K562 (cell line): Measurements from ENCODE around the gene KCNH2. TPM values are rescaled to one million over a fixed set of nuclear protein-coding genes. Genes with fewer than 3 reads are reported as not detected.
A peak's percentile ranks its signal among the peaks of the same experiment; 100 is the strongest.

ENCODE experiments used
- ATAC-seq: fragments of 200-7000 bp; cut with Tn5 transposase; 3 replicates; pipeline ENCODE4 v1.9.1; 2020; ENCODE audit warnings: moderate library complexity
- BruUV-seq: library from RNA; stranded (reverse); fragments of 400-500 nt; replicated peaks from 2 replicates; lab custom pipeline; 2021; lab: Mats Ljungman, UMichigan
- CTCF ChIA-PET: fragments of 300-600 bp; formaldehyde crosslinking; extraction: SDS; loops from one replicate; lab custom pipeline; 2021; ENCODE audit warnings: low intra/inter-chr PET ratio; lab: Yijun Ruan, JAX
- POLR2A ChIA-PET: fragments of 300-600, 350-650 bp; sonication (Branson Sonifier 250); formaldehyde crosslinking; extraction: SDS; loops from one replicate; lab custom pipeline; 2021; ENCODE audit warnings: antibody characterized with exemption, inconsistent platforms; lab: Yijun Ruan, JAX
- DNase-seq, 4 experiments: peaks; one replicate each; pipeline versions ENCODE4 v3.0.0 to v3.0.0-alpha.2; 2011 to 2018; ENCODE audit warnings: low spot score in 3 of 4, mixed read lengths in 3 of 4; ENCODE audit errors: extremely low read depth in 1 of 4
- FAIRE-seq: peaks from 2 replicates; lab custom pipeline; 2011; peaks lifted over from hg19 to GRCh38; lab: Jason Lieb, UNC
- H2AFZ ChIP-seq: 2 replicates; pipeline ENCODE4 v1.6.0; 2011; ENCODE audit warnings: low read depth, low read length, control low read depth, inconsistent platforms
- H3K27ac ChIP-seq: fragments of 200-600 bp; 3 replicates; pipeline ENCODE4 v1.8.0; 2011; ENCODE audit warnings: low read depth, mild to moderate bottlenecking, control low read depth, inconsistent platforms, low read length, moderate library complexity, mixed read lengths; ENCODE audit errors: extremely low read depth
- H3K27me3 ChIP-seq, 2 experiments: fragments of 300-600 bp in 1 of 2; 2 replicates in 1 of 2; 3 replicates in 1 of 2; pipeline versions ENCODE4 v1.6.0 to v1.8.0; 2011; ENCODE audit warnings: inconsistent platforms in 2 of 2, low read length in 2 of 2, mild to moderate bottlenecking in 1 of 2, mixed read lengths in 1 of 2, moderate library complexity in 1 of 2; ENCODE audit not compliant: control insufficient read depth in 2 of 2, insufficient read depth in 2 of 2
- H3K36me3 ChIP-seq: fragments of 300-600 bp; 3 replicates; pipeline ENCODE4 v1.8.0; 2011; ENCODE audit warnings: mild to moderate bottlenecking, low read length, inconsistent platforms; ENCODE audit not compliant: control insufficient read depth, insufficient read depth
- H3K4me1 ChIP-seq, 2 experiments: fragments of 200-600 bp in 1 of 2; replicated peaks in 1 of 2; 2 replicates in 1 of 2; 3 replicates in 1 of 2; pipeline versions ENCODE4 v1.5.1 to v1.8.0; 2011; ENCODE audit warnings: inconsistent platforms in 2 of 2, low read length in 2 of 2, mild to moderate bottlenecking in 1 of 2, mixed read lengths in 1 of 2, moderate library complexity in 1 of 2; ENCODE audit not compliant: control insufficient read depth in 2 of 2, insufficient read depth in 2 of 2
- H3K4me2 ChIP-seq: 2 replicates; pipeline ENCODE4 v1.6.1; 2011; ENCODE audit warnings: low read length, control low read depth, inconsistent platforms, mixed read lengths; ENCODE audit not compliant: insufficient read depth
- H3K4me3 ChIP-seq: fragments of 200-600 bp; sonication (generic), shearing (Covaris generic); 2 replicates; pipeline ENCODE4 v1.5.1; 2016; ENCODE audit warnings: control low read depth, inconsistent platforms
- H3K79me2 ChIP-seq: fragments of 200-600 bp; 3 replicates; pipeline ENCODE4 v1.8.0; 2011; ENCODE audit warnings: low read length, inconsistent platforms; ENCODE audit not compliant: control insufficient read depth, insufficient read depth
- H3K9ac ChIP-seq, 2 experiments: 2 replicates each; pipeline versions ENCODE4 v1.6.0 to v1.6.1; 2011; ENCODE audit warnings: low read depth in 2 of 2, low read length in 2 of 2, control low read depth in 1 of 2, inconsistent platforms in 1 of 2, mild to moderate bottlenecking in 1 of 2, mixed read lengths in 1 of 2; ENCODE audit not compliant: insufficient read depth in 1 of 2
- H3K9me1 ChIP-seq: one replicate; pipeline ENCODE4 v1.6.0; 2011; ENCODE audit warnings: inconsistent platforms, mild to moderate bottlenecking, low read length, moderate library complexity; ENCODE audit not compliant: control insufficient read depth, insufficient read depth
- H3K9me3 ChIP-seq: replicated peaks from 2 replicates; pipeline ENCODE4 v1.5.1; 2011; ENCODE audit warnings: low read depth, low read length, inconsistent platforms; ENCODE audit not compliant: control insufficient read depth, insufficient read depth
- H4K20me1 ChIP-seq: replicated peaks from 2 replicates; pipeline ENCODE4 v1.6.1; 2011; ENCODE audit warnings: low read length, inconsistent platforms, mixed read lengths; ENCODE audit not compliant: control insufficient read depth, insufficient read depth
- CAMTA2 ChIP-seq: fragments of 250-450 bp; sonication (Bioruptor Pico); conservative IDR thresholded peaks from 2 replicates; pipeline ENCODE4 v1.5.1; 2022
- CBFA2T3 ChIP-seq: fragments of 450-650 bp; IDR thresholded peaks from 2 replicates; pipeline ENCODE4 v1.6.1; 2017
- GTF2E2 ChIP-seq: fragments of 200-800 bp; sonication (Bioruptor generic); IDR thresholded peaks from 2 replicates; pipeline ENCODE4 v1.6.1; 2016; ENCODE audit warnings: missing genetic modification characterization, missing compliant biosample characterization
- JUND ChIP-seq, 2 experiments: IDR thresholded peaks; 2 replicates in 1 of 2; 3 replicates in 1 of 2; pipeline ENCODE4 v1.6.1; 2011; ENCODE audit warnings: borderline replicate concordance in 2 of 2, low read depth in 2 of 2, low read length in 2 of 2, improper control_type of control experiment in 1 of 2, missing biosample characterization in 1 of 2, missing genetic modification characterization in 1 of 2, missing genetic modification reagents in 1 of 2
- MBD1 ChIP-seq: fragments of 250-450 bp; sonication (Bioruptor Pico); IDR thresholded peaks from 2 replicates; pipeline ENCODE4 v1.8.0; 2022; ENCODE audit warnings: inconsistent platforms
- MEIS2 ChIP-seq: fragments of 450-650 bp; IDR thresholded peaks from 2 replicates; pipeline ENCODE4 v1.6.1; 2014; ENCODE audit warnings: mild to moderate bottlenecking; ENCODE audit not compliant: partially characterized antibody
- MNT ChIP-seq, 2 experiments: fragments of 450-650 bp; conservative IDR thresholded peaks; 2 replicates each; pipeline ENCODE4 v1.6.1; 2017; ENCODE audit warnings: mild to moderate bottlenecking in 2 of 2, moderate library complexity in 2 of 2
- MTA1 ChIP-seq: fragments of 450-650 bp; IDR thresholded peaks from 2 replicates; pipeline ENCODE4 v1.6.1; 2017; ENCODE audit warnings: borderline replicate concordance
- PPARD ChIP-seq: fragments of 250-450 bp; sonication (Bioruptor Pico); IDR thresholded peaks from 2 replicates; pipeline ENCODE4 v1.8.0; 2022; ENCODE audit warnings: inconsistent platforms, mild to moderate bottlenecking, moderate library complexity
- RBFOX2 ChIP-seq: fragments of 200-400 bp; formaldehyde crosslinking; IDR thresholded peaks from 2 replicates; pipeline ENCODE4 v1.6.1; 2017; ENCODE audit warnings: low read depth, mild to moderate bottlenecking, low read length, moderate library complexity
- RBM14 ChIP-seq: fragments of 200-400 bp; formaldehyde crosslinking; IDR thresholded peaks from 2 replicates; pipeline ENCODE4 v1.6.1; 2018; ENCODE audit warnings: low read depth, mild to moderate bottlenecking, low read length, moderate library complexity, borderline replicate concordance; ENCODE audit not compliant: insufficient read depth
- RHOXF2B ChIP-seq: fragments of 250-450 bp; sonication (Bioruptor Pico); conservative IDR thresholded peaks from 2 replicates; pipeline ENCODE4 v1.5.1; 2021
- THRB ChIP-seq: fragments of 450-650 bp; formaldehyde crosslinking; conservative IDR thresholded peaks from 2 replicates; pipeline ENCODE4 v1.4.0; 2022; ENCODE audit warnings: mild to moderate bottlenecking, missing genetic modification characterization
- TRIM24 ChIP-seq, 2 experiments: fragments of 450-650 bp; IDR thresholded peaks; 2 replicates each; pipeline ENCODE4 v1.6.1; 2016
- ZNF277 ChIP-seq: fragments of 250-450 bp; sonication (Bioruptor Pico); IDR thresholded peaks from 2 replicates; pipeline ENCODE4 v1.8.0; 2022; ENCODE audit warnings: inconsistent platforms, mild to moderate bottlenecking, moderate library complexity, borderline replicate concordance
- WGBS: fragments of 100-300 bp; shearing (Covaris generic); methylation state at CpG from one replicate; pipeline ENCODE4 v1.1.6; 2016; ENCODE audit warnings: low coverage, mixed read lengths; ENCODE audit not compliant: insufficient coverage; ENCODE audit errors: missing lambda C conversion rate; 5-methylcytosine and 5-hydroxymethylcytosine counted together
- in situ Hi-C: fragments of 300-500 bp; cut with MboI; formaldehyde crosslinking; loops from 4 replicates; pipeline ENCODE4 v1.15.0; 2018; ENCODE audit warnings: inconsistent platforms, mixed read lengths
- intact Hi-C: fragments of 100-400 bp; cut with micrococcal nuclease; formaldehyde crosslinking; loops from 2 replicates; pipeline ENCODE4 v1.14.2; 2022
- polyA plus RNA-seq, 8 experiments: library from polyadenylated mRNA; depleted of rRNA in 4 of 8; stranded (reverse) in 5 of 8; unstranded in 3 of 8; fragments of >200 nt; fragmentation: Nextera tagmentation in 2 of 8; fragmentation: Illumina TruSeq in 1 of 8; extraction: Ambion mirVana in 2 of 8; extraction: Trizol in 1 of 8; gene quantifications; 2 replicates each; pipeline versions ENCODE4 v1.2.1 to v1.2.3, GENCODE V29; 2011 to 2014; ENCODE audit warnings: inconsistent platforms in 1 of 8, missing spikeins in 1 of 8
- total RNA-seq, 7 experiments: library from RNA; depleted of rRNA in 6 of 7; stranded (reverse); fragments of >200 nt in 6 of 7; fragmentation: Illumina TruSeq in 2 of 7; extraction: Trizol in 2 of 7; gene quantifications; 2 replicates each; pipeline versions ENCODE4 v1.2.1 to v1.2.3, GENCODE V29; 2011 to 2021; ENCODE audit warnings: low replicate concordance in 1 of 7

KCNH2 gene
- total and polyA plus RNA-seq, 9 of the 15 experiments (the other 6 are each of a cell fraction or from before 2014, with no cell fraction given), result 18.1 to 368 (median 218) TPM

GRCh38 chr7:150928541-150928940 is 49.6 kb downstream of the KCNH2 start:
- Histone ChIP-seq H3K27me3 (no peaks in the 10 kb centered on the region), H3K27ac (no peak overlapping the region), H3K4me3 (no peak overlapping the region), H3K9me1 (no peaks in the 10 kb centered on the region), H3K9me3 (no peaks in the 10 kb centered on the region), H3K36me3 (no peaks in the 10 kb centered on the region), H4K20me1 (no peaks in the 10 kb centered on the region), H3K79me2 (no peaks in the 10 kb centered on the region), H3K4me1 (peaks cover 12 to 36% of the 10 kb centered on the region in 2 experiments), H2AFZ (no peak overlapping the region), H3K4me2 (no peak overlapping the region), H3K9ac (no peak overlapping the region)
- ATAC-seq (0 out of 3 replicates have a peak, but pooled peaks have one; percentile 2), FAIRE-seq (no peak), DNase-seq (peak in 1 of 4 experiments; percentile 17)
- in situ Hi-C loops (no loop called here), intact Hi-C loops (loop anchor here (2.0 kb wide), 1 partner anchor 28 kb away; no protein-coding TSS in a partner anchor)
- TF ChIP-seq RBM14 (no peak), THRB (no peak), MBD1 (CRISPR knock-in tag) (peak; percentile 53; the same call in 1 of the 2 replicates), ZNF277 (CRISPR knock-in tag) (peak; percentile 38; the same call in 1 of the 2 replicates), TRIM24 (IDR thresholded peaks at IDR 0.05) (no peak), RBFOX2 (no peak), GTF2E2 (tag) (0 out of 2 replicates have a peak, but pooled peaks have one; percentile 22), PPARD (CRISPR knock-in tag) (peak; percentile 34; the same call in 1 of the 2 replicates), MEIS2 (peak; percentile 38), RHOXF2B (CRISPR knock-in tag) (no peak), JUND (IDR thresholded peaks at IDR 0.05; ENCODE audit: borderline replicate concordance, low read depth, low read length) (0 out of 2 replicates have a peak, but pooled peaks have one; percentile 11), JUND (tag; IDR thresholded peaks at IDR 0.05; ENCODE audit: borderline replicate concordance, low read depth, low read length) (no peak), MNT (conservative IDR thresholded peaks at IDR 0.05) (no peak), CBFA2T3 (peak; percentile 18; the same call in 1 of the 2 replicates), MTA1 (no peak), CAMTA2 (CRISPR knock-in tag) (0 out of 2 replicates have a peak, but pooled peaks have one; percentile 83)
- BruUV-seq, result no TSS peak
- POLR2A ChIA-PET, result interaction anchor here (0.9 to 1.7 kb wide), 8 partner anchors 9 to 31 kb away, joined by 3 to 7 read pairs (median 4); no protein-coding TSS in a partner anchor
- 69% methylated on average over 3 of the region's 3 CpGs for WGBS
- CTCF ChIA-PET, result interaction anchor here (1.2 kb wide), 1 partner anchor 108 kb away, joined by 3 read pairs; no protein-coding TSS in a partner anchor
